ENCODE measurements around the gene UBE2H.

GRCh38 chr7:129853661-129854268, 99.0 kb downstream of the UBE2H start:
- TF ChIP-seq CTCF (IDR thresholded peaks at IDR 0.05; ENCODE audit: poor library complexity) (no peak), EZH2 (IDR thresholded peaks at IDR 0.05; ENCODE audit: borderline replicate concordance) (no peak)
